Fibroblast of skin of scalp (primary cell): ENCODE data around the gene CAMTA1.
A peak's percentile ranks its signal among the peaks of the same experiment; 100 is the strongest.

Source experiments
- DNase-seq: peaks from one replicate; pipeline ENCODE4 v3.0.0-alpha.2; 2013

CAMTA1 gene

GRCh38 chr1:7633506-7634245 is 848.4 kb downstream of the CAMTA1 start:
- DNase-seq: no peak

GRCh38 chr1:7634546-7635240 is 849.4 kb downstream of the CAMTA1 start:
- no peak for DNase-seq

- no peak for DNase-seq
Observed at GRCh38 chr1:7636795-7637526, 851.7 kb downstream of the CAMTA1 start.

- no peak for DNase-seq
Observed at GRCh38 chr1:7638078-7638477, 852.8 kb downstream of the CAMTA1 start.

- no peak for DNase-seq
Observed at GRCh38 chr1:7639435-7640131, 854.3 kb downstream of the CAMTA1 start.

GRCh38 chr1:7640350-7640749 is 855.1 kb downstream of the CAMTA1 start:
- DNase-seq: no peak

GRCh38 chr1:7640920-7641585 is 855.8 kb downstream of the CAMTA1 start:
- no peak for DNase-seq

- DNase-seq: no peak
Observed at GRCh38 chr1:7641587-7642417, 856.5 kb downstream of the CAMTA1 start.

- DNase-seq: no peak
Observed at GRCh38 chr1:7642418-7642704, 857.1 kb downstream of the CAMTA1 start.

GRCh38 chr1:7642781-7643529 is 857.7 kb downstream of the CAMTA1 start:
- no peak for DNase-seq

GRCh38 chr1:7643530-7643929 is 858.3 kb downstream of the CAMTA1 start:
- DNase-seq: peak; percentile 42

GRCh38 chr1:7644086-7644485 is 858.8 kb downstream of the CAMTA1 start:
- no peak for DNase-seq

GRCh38 chr1:7644961-7645750 is 859.9 kb downstream of the CAMTA1 start:
- no peak for DNase-seq

- no peak for DNase-seq
Observed at GRCh38 chr1:7645751-7646048, 860.4 kb downstream of the CAMTA1 start.

- DNase-seq: no peak
Observed at GRCh38 chr1:7646164-7646563, 860.9 kb downstream of the CAMTA1 start.

- DNase-seq: peak; percentile 44
Observed at GRCh38 chr1:7646981-7647901, 862.0 kb downstream of the CAMTA1 start.

GRCh38 chr1:7648761-7649384 is 863.6 kb downstream of the CAMTA1 start:
- DNase-seq: no peak

- no peak for DNase-seq
Observed at GRCh38 chr1:7650801-7651200, 865.5 kb downstream of the CAMTA1 start.

GRCh38 chr1:7651203-7651602 is 865.9 kb downstream of the CAMTA1 start:
- DNase-seq: no peak
